Loucy (cell line): ENCODE measurements around the gene PARP1.

Experiments
- CTCF ChIP-seq: fragments of 200-600 bp; sonication (generic); conservative IDR thresholded peaks from 2 replicates; pipeline ENCODE4 v1.5.1; 2014; ENCODE audit warnings: mild to moderate bottlenecking, antibody characterized with exemption, low read length
- EZH2phosphoT487 ChIP-seq: fragments of 200-600 bp; IDR thresholded peaks from 2 replicates; pipeline ENCODE4 v1.6.1; 2018; ENCODE audit warnings: antibody characterized with exemption, mild to moderate bottlenecking, moderate library complexity, borderline replicate concordance

DNA sequence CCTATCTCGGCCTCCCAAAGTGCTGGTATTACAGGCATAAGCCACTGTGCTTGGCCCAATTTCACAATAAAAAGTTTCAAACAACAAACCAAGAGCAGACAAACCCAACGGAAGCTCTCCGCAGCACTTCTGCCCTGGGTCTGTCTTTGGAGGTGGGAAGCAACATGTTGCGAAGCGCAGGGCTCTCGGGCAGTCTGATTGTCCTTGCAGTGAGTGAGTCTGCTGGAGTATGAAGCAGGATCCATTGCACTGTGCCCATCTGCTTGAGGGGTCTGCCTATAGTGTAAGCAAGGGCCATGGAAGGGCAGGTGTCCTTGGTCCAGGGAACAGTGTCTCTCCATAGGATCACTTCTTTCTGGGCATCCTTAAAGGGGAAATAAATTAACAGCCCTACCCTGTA is 14.6 kb upstream of the PARP1 start:
- TF ChIP-seq CTCF (no peak), EZH2phosphoT487 (no peak)
